Cardiac muscle cell (in vitro differentiated cells and primary cell): ENCODE results near the gene TBC1D14. TPM values are rescaled to one million over a fixed set of nuclear protein-coding genes. Genes with fewer than 3 reads are reported as not detected.

ENCODE experiments used
- DNase-seq, 2 donors: peaks; one replicate each; pipeline versions ENCODE4 v3.0.0 to v3.0.0-alpha.2; 2010 to 2017; ENCODE audit warnings: low read depth in 1 of 2, low spot score in 1 of 2
- H3K27ac ChIP-seq: fragments of 200-600 bp; sonication (generic); 2 replicates; pipeline ENCODE4 v1.5.1; 2016
- H3K27me3 ChIP-seq: fragments of 200-600 bp; sonication (generic); 2 replicates; pipeline ENCODE4 v1.6.0; 2016; ENCODE audit warnings: control low read depth
- H3K36me3 ChIP-seq: fragments of 200-600 bp; sonication (generic); 2 replicates; pipeline ENCODE4 v1.5.1; 2016; ENCODE audit warnings: control low read depth
- H3K4me1 ChIP-seq: fragments of 200-600 bp; sonication (generic); 2 replicates; pipeline ENCODE4 v1.8.1; 2017; ENCODE audit warnings: low read depth, mild to moderate bottlenecking, mixed run types
- H3K4me3 ChIP-seq: fragments of 200-600 bp; sonication (generic); 2 replicates; pipeline ENCODE4 v1.5.1; 2016; ENCODE audit warnings: mild to moderate bottlenecking
- H3K9me3 ChIP-seq: fragments of 200-600 bp; sonication (generic); 2 replicates; pipeline ENCODE4 v1.5.1; 2017; ENCODE audit warnings: low read depth, mild to moderate bottlenecking, control low read depth
- polyA plus RNA-seq: library from polyadenylated mRNA; unstranded; fragments of >200 nt; fragmentation: Nextera tagmentation; extraction: Ambion mirVana; gene quantifications from 2 replicates; pipeline ENCODE4 v1.2.1, GENCODE V29; 2016
- total RNA-seq: library from RNA; depleted of rRNA; stranded (reverse); fragments of >200 nt; gene quantifications from 2 replicates; pipeline ENCODE4 v1.2.3, GENCODE V29; 2016
- TF ChIP-seq, protein P1 (sequence below): IDR thresholded peaks from 2 replicates; pipeline ENCODE4 v1.5.1; 2012; ENCODE audit warnings: low read depth, mild to moderate bottlenecking, low read length

The TBC1D14 gene
- total and polyA plus RNA-seq, 2 experiments from 2014 or later = 30.5 to 41.8 TPM

DNA sequence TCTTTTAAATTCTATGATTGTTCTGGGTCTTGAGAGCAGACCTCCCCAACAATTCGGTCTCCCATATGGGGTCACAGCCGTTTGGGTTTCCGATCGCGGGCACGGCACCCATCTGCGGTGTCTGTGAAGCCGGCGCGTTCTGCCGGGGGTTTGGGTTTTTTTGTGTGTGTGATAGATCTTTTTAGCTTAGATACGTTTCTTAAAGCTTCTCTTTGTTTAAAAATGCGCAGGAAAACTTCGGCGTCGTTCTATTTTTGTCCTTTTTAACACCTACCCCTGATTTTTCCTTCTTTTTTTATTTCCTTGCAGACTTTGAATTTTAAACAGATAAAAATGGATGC lies 34.2 kb downstream of the TBC1D14 start:
- Histone ChIP-seq H3K27ac (no peak overlapping the region), H3K4me3 (no peak overlapping the region), H3K27me3 (no peaks in the 10 kb centered on the region), H3K9me3 (no peaks in the 10 kb centered on the region), H3K4me1 (peaks cover 16% of the 10 kb centered on the region), H3K36me3 (no peaks in the 10 kb centered on the region)
- TF ChIP-seq, protein P1, sequence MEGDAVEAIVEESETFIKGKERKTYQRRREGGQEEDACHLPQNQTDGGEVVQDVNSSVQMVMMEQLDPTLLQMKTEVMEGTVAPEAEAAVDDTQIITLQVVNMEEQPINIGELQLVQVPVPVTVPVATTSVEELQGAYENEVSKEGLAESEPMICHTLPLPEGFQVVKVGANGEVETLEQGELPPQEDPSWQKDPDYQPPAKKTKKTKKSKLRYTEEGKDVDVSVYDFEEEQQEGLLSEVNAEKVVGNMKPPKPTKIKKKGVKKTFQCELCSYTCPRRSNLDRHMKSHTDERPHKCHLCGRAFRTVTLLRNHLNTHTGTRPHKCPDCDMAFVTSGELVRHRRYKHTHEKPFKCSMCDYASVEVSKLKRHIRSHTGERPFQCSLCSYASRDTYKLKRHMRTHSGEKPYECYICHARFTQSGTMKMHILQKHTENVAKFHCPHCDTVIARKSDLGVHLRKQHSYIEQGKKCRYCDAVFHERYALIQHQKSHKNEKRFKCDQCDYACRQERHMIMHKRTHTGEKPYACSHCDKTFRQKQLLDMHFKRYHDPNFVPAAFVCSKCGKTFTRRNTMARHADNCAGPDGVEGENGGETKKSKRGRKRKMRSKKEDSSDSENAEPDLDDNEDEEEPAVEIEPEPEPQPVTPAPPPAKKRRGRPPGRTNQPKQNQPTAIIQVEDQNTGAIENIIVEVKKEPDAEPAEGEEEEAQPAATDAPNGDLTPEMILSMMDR = no peak
- DNase-seq = no peak

DNA sequence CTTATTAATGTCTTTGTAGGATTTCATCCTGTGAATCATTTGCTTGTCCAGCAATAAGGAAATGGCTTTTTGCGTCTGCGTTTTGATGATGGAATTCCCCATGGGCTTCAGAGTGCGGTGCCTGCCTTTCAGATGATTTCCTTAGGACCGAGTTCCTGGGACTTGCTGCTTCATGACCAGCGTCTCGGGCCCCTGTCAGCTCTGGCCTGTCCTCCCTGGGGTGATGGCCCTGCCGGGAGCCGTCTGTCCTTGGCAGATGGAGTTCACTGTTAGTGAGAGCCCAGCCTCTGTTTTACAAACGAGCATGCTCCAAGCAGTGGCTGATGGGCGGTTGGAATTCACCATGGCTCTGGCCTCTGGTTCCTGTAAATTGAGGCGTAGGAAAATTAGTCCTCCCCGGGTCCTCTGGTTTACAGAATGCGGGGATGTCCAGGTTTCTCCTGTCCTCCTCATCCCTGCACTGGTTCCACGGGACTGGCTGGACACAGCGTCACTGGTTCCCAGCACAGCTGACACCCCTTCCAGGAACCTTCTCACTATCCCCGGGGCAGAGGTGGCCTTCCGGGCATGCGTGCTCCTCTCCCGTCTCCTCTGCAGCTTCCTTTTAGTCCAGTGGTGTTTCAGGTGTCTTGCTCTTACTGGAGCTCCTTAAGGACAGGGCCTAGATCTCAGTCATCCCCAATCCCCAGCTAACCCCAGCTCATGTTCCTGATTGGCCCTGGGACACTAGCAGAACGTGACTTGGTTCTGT lies 34.9 kb downstream of the TBC1D14 start:
- TF ChIP-seq, protein P1 = no peak
- H3K27me3 ChIP-seq = no peaks in the 10 kb centered on the region
- peak in 1 of 2 donors; percentile 16 for DNase-seq
- H3K27ac ChIP-seq = peak overlapping the region; percentile 21
- H3K36me3 ChIP-seq = no peaks in the 10 kb centered on the region
- no peaks in the 10 kb centered on the region for H3K9me3 ChIP-seq
- no peak overlapping the region for H3K4me3 ChIP-seq
- peaks cover 16% of the 10 kb centered on the region for H3K4me1 ChIP-seq

- TF ChIP-seq, protein P1 = no peak
- no peak for DNase-seq
- H3K36me3 ChIP-seq = no peaks in the 10 kb centered on the region
- H3K27ac ChIP-seq = no peak overlapping the region
- H3K9me3 ChIP-seq = no peaks in the 10 kb centered on the region
- H3K4me3 ChIP-seq = no peak overlapping the region
- H3K4me1 ChIP-seq = peaks cover 16% of the 10 kb centered on the region
- H3K27me3 ChIP-seq = no peaks in the 10 kb centered on the region
Observed at GRCh38 chr4:6945052-6945409, 35.4 kb downstream of the TBC1D14 start.

DNA sequence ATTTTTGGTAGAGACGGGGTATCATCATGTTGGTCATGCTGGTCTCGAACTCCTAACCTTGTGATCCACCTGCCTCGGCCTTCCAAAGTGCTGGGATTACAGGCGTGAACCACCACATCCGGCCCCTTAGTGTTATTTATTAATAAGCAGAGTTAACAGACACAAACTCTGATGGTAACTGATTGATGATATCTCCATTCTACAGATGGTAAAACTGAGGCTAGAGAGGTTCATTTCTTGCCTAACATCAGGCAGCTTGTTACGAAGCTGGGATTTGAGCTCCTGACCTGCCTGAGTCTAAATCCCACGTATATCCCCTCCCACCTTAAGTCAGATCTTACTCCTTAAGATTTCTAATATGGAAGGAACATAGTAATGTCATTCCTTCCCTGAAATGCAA lies 36.9 kb downstream of the TBC1D14 start:
- Histone ChIP-seq H3K9me3 (no peaks in the 10 kb centered on the region), H3K27me3 (no peaks in the 10 kb centered on the region), H3K4me1 (peaks cover 14% of the 10 kb centered on the region), H3K4me3 (no peak overlapping the region), H3K27ac (no peak overlapping the region), H3K36me3 (no peaks in the 10 kb centered on the region)
- DNase-seq = no peak
- TF ChIP-seq, protein P1 = no peak

GRCh38 chr4:6948134-6948460 lies 38.5 kb downstream of the TBC1D14 start:
- Histone ChIP-seq H3K4me3 (no peak overlapping the region), H3K4me1 (peaks cover 8% of the 10 kb centered on the region), H3K27ac (no peak overlapping the region), H3K9me3 (no peaks in the 10 kb centered on the region), H3K36me3 (no peaks in the 10 kb centered on the region), H3K27me3 (no peaks in the 10 kb centered on the region)
- TF ChIP-seq, protein P1 = no peak
- no peak for DNase-seq
